ENCODE measurements around the gene OR10Z1.

The OR10Z1 gene, protein sequence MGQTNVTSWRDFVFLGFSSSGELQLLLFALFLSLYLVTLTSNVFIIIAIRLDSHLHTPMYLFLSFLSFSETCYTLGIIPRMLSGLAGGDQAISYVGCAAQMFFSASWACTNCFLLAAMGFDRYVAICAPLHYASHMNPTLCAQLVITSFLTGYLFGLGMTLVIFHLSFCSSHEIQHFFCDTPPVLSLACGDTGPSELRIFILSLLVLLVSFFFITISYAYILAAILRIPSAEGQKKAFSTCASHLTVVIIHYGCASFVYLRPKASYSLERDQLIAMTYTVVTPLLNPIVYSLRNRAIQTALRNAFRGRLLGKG

DNA sequence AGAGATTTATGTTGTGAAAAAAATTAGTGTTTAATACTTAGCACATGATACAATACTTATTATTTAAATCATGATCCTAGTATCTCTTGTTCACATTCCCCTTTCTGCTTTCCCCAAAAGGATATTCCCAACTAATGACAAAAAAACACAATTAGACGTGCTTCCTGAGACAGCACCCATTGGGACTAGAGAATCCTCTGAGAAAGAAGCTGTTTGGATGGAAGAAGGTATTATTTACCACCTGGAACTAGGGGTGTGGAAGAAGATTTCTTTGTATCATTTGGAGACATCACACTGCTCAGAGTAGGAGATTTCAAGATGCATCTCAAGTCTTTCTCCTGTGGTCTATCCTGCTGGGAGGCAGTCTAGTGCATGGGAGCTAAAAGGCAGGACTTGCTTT, at the start of gene OR10Z1:
TSS of gene OR10Z1 (plus strand) at position 301 of the 400 bp plus-strand sequence. CDS start 1,171 bp downstream, outside the sequence.
- no peak for TF ChIP-seq EGR1 (IDR thresholded peaks at IDR 0.05)
- no peak for TF ChIP-seq RAD21 (IDR thresholded peaks at IDR 0.05; ENCODE audit: low read depth)
- TF ChIP-seq CREB1 (IDR thresholded peaks at IDR 0.05; ENCODE audit: low read depth), result no peak
- TF ChIP-seq EP300 (IDR thresholded peaks at IDR 0.05; ENCODE audit: borderline replicate concordance), result no peak
- TF ChIP-seq FOXM1 (IDR thresholded peaks at IDR 0.05; ENCODE audit: borderline replicate concordance, low read depth), result no peak
- TF ChIP-seq TCF12 (IDR thresholded peaks at IDR 0.05; ENCODE audit: low read depth), result no peak
- TF ChIP-seq CEBPB (IDR thresholded peaks at IDR 0.05), result no peak
- TF ChIP-seq ZBTB7A (IDR thresholded peaks at IDR 0.05; ENCODE audit: low read depth), result no peak
- TF ChIP-seq NFIC (IDR thresholded peaks at IDR 0.05), result no peak
- TF ChIP-seq TAF1 (IDR thresholded peaks at IDR 0.05; ENCODE audit: low read depth), result no peak
- TF ChIP-seq, protein P1, sequence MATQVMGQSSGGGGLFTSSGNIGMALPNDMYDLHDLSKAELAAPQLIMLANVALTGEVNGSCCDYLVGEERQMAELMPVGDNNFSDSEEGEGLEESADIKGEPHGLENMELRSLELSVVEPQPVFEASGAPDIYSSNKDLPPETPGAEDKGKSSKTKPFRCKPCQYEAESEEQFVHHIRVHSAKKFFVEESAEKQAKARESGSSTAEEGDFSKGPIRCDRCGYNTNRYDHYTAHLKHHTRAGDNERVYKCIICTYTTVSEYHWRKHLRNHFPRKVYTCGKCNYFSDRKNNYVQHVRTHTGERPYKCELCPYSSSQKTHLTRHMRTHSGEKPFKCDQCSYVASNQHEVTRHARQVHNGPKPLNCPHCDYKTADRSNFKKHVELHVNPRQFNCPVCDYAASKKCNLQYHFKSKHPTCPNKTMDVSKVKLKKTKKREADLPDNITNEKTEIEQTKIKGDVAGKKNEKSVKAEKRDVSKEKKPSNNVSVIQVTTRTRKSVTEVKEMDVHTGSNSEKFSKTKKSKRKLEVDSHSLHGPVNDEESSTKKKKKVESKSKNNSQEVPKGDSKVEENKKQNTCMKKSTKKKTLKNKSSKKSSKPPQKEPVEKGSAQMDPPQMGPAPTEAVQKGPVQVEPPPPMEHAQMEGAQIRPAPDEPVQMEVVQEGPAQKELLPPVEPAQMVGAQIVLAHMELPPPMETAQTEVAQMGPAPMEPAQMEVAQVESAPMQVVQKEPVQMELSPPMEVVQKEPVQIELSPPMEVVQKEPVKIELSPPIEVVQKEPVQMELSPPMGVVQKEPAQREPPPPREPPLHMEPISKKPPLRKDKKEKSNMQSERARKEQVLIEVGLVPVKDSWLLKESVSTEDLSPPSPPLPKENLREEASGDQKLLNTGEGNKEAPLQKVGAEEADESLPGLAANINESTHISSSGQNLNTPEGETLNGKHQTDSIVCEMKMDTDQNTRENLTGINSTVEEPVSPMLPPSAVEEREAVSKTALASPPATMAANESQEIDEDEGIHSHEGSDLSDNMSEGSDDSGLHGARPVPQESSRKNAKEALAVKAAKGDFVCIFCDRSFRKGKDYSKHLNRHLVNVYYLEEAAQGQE (IDR thresholded peaks at IDR 0.05; ENCODE audit: low read depth), result no peak

DNA sequence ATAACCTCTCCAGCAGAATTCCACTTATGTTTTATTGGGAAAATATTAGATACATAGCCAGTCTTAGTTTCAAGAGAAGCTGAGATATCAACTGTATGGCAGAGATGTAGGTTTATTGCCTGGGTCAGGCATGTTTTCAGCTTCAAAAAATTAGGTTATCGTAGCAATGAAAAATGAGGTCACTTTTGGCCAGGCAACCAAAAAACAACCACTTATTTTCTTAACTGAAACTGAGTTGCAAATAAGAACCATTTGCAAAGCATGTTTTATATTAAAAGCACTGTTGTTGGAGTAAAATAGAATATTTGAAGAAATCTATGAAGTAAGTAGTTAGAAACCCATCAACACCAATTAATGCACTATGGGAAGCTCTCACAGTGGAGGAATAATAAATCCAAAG, 45.4 kb upstream of the OR10Z1 start:
- no peak for TF ChIP-seq TAF1 (IDR thresholded peaks at IDR 0.05; ENCODE audit: low read depth)
- TF ChIP-seq CEBPB (IDR thresholded peaks at IDR 0.05), result no peak
- TF ChIP-seq CREB1 (IDR thresholded peaks at IDR 0.05; ENCODE audit: low read depth), result no peak
- TF ChIP-seq YY1 (IDR thresholded peaks at IDR 0.05; ENCODE audit: low read depth), result no peak
- TF ChIP-seq, protein P2, sequence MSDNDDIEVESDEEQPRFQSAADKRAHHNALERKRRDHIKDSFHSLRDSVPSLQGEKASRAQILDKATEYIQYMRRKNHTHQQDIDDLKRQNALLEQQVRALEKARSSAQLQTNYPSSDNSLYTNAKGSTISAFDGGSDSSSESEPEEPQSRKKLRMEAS (IDR thresholded peaks at IDR 0.05), result no peak

DNA sequence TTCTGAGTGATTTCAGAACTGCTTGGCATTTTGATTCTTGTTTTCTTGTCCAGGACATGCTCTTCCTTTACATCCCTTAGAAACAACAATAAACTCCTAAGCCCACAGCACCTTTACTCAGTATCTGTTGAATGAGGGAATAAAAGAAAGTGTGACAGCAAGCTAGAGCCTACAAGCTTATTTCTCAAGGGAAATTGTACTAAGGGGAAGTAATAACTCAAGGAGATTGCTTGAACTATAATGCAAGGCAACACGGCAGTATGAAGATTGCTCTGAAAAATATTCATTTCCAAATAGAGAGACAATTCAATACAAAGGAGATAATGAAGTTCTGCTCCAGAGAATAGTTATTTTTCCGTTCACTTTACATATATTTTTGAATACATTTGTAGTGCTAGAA, 41.2 kb upstream of the OR10Z1 start:
- TF ChIP-seq RAD21 (IDR thresholded peaks at IDR 0.05; ENCODE audit: low read depth) (no peak), TAF1 (IDR thresholded peaks at IDR 0.05; ENCODE audit: low read depth) (no peak), TEAD4 (IDR thresholded peaks at IDR 0.05) (no peak), CEBPB (IDR thresholded peaks at IDR 0.05) (no peak), CREB1 (IDR thresholded peaks at IDR 0.05; ENCODE audit: low read depth) (no peak), EP300 (IDR thresholded peaks at IDR 0.05; ENCODE audit: borderline replicate concordance) (no peak), EGR1 (IDR thresholded peaks at IDR 0.05) (no peak), NFIC (IDR thresholded peaks at IDR 0.05) (no peak), ZBTB7A (IDR thresholded peaks at IDR 0.05; ENCODE audit: low read depth) (no peak), FOXM1 (IDR thresholded peaks at IDR 0.05; ENCODE audit: borderline replicate concordance, low read depth) (no peak), YY1 (IDR thresholded peaks at IDR 0.05; ENCODE audit: low read depth) (no peak), TCF12 (IDR thresholded peaks at IDR 0.05; ENCODE audit: low read depth) (no peak)
- TF ChIP-seq, protein P2 (IDR thresholded peaks at IDR 0.05), result no peak
- TF ChIP-seq, protein P3, sequence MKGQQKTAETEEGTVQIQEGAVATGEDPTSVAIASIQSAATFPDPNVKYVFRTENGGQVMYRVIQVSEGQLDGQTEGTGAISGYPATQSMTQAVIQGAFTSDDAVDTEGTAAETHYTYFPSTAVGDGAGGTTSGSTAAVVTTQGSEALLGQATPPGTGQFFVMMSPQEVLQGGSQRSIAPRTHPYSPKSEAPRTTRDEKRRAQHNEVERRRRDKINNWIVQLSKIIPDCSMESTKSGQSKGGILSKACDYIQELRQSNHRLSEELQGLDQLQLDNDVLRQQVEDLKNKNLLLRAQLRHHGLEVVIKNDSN (IDR thresholded peaks at IDR 0.05), result no peak
- TF ChIP-seq, protein P1 (IDR thresholded peaks at IDR 0.05; ENCODE audit: low read depth), result no peak

DNA sequence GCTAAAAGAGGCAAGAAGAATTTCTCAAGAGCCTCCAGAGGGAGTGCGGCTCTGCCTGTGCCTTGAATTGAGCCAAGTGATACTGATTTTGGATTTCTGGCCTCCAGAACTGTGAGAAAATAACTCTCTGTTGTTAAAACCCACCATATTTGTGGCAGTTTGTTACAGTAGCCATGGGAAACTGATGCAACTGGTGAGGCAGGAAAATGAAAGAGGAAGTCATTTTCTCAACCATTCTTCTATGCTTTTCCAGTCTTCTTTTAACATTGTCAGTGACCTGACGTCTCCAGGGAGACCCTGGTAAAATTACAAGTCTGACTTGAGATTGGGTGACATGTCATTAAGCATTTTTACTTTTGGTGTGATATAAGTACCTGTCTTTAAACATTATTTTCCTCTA, 40.5 kb upstream of the OR10Z1 start:
- no peak for TF ChIP-seq TCF12 (IDR thresholded peaks at IDR 0.05; ENCODE audit: low read depth)
- no peak for TF ChIP-seq YY1 (IDR thresholded peaks at IDR 0.05; ENCODE audit: low read depth)
- TF ChIP-seq CEBPB (IDR thresholded peaks at IDR 0.05), result no peak
- TF ChIP-seq ZBTB7A (IDR thresholded peaks at IDR 0.05; ENCODE audit: low read depth), result no peak
- TF ChIP-seq TEAD4 (IDR thresholded peaks at IDR 0.05), result no peak

DNA sequence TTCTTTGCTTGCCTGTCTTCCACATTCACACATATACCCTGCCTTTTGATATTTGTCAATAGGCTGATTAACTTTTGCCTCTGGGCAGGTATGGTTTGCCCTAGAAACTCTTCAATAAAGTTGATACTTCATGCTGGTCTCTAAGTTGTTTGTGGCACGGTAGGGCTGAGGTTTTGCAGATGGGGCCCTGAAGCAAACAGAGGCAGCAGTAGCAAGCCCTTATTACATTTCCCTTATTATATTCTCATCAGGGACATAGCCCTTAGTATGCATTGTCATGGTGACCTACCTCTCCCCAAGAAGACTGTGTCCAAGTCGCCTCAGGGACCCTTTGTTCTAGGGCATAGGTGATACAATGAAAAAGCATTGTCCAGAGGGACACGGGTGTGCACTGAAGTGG, 34.6 kb upstream of the OR10Z1 start, which contains the start of gene OR6P1:
TSS of gene OR6P1 (minus strand) at position 101 of the 400 bp plus-strand sequence. CDS start 6,976 bp downstream, outside the sequence.
- TF ChIP-seq, protein P1 (IDR thresholded peaks at IDR 0.05; ENCODE audit: low read depth), result no peak
- no peak for TF ChIP-seq FOXM1 (IDR thresholded peaks at IDR 0.05; ENCODE audit: borderline replicate concordance, low read depth)
- TF ChIP-seq, protein P3 (IDR thresholded peaks at IDR 0.05), result no peak
- no peak for TF ChIP-seq RAD21 (IDR thresholded peaks at IDR 0.05; ENCODE audit: low read depth)
- no peak for TF ChIP-seq EGR1 (IDR thresholded peaks at IDR 0.05)
- no peak for TF ChIP-seq NFIC (IDR thresholded peaks at IDR 0.05)
- no peak for TF ChIP-seq TCF12 (IDR thresholded peaks at IDR 0.05; ENCODE audit: low read depth)
- TF ChIP-seq TAF1 (IDR thresholded peaks at IDR 0.05; ENCODE audit: low read depth), result no peak
- TF ChIP-seq YY1 (IDR thresholded peaks at IDR 0.05; ENCODE audit: low read depth), result no peak
- no peak for TF ChIP-seq CEBPB (IDR thresholded peaks at IDR 0.05)
